ENCODE measurements around the gene FLT3.
A peak's percentile ranks its signal among the peaks of the same experiment; 100 is the strongest.

GRCh38 chr13:28100150-28101121 lies at the start of gene FLT3:
- TF ChIP-seq CTCF (IDR thresholded peaks at IDR 0.05; ENCODE audit: insufficient read depth, low read length), result no peak
- TF ChIP-seq POLR2AphosphoS5 (IDR thresholded peaks at IDR 0.05; ENCODE audit: low read depth), result peak; percentile 70

Measured in HL-60 (cell line).